Left lobe of liver (tissue), 2 donors: ENCODE results near the gene FKTN. TPM values are rescaled to one million over a fixed set of nuclear protein-coding genes. Genes with fewer than 3 reads are reported as not detected.

Experiments used
- ATAC-seq: fragments of 200-7000 bp; cut with Tn5 transposase; one replicate; pipeline ENCODE4 v1.9.1; 2020; ENCODE audit warnings: mild to moderate bottlenecking, moderate library complexity
- DNase-seq: peaks from one replicate; pipeline ENCODE4 v3.0.0-alpha.2; 2020; ENCODE audit warnings: low spot score
- total RNA-seq: library from RNA; stranded (reverse); gene quantifications from one replicate; pipeline ENCODE4 v1.2.1, GENCODE V29; 2021
- donor health status: DM: no; HTN: no; CAD: no; lungs with moderate emphysema.
- donor health status: DM: no; HTN: yes; CAD: no.

FKTN gene
- total RNA-seq, 1 donor from 2014 or later: 5.1 TPM

DNA sequence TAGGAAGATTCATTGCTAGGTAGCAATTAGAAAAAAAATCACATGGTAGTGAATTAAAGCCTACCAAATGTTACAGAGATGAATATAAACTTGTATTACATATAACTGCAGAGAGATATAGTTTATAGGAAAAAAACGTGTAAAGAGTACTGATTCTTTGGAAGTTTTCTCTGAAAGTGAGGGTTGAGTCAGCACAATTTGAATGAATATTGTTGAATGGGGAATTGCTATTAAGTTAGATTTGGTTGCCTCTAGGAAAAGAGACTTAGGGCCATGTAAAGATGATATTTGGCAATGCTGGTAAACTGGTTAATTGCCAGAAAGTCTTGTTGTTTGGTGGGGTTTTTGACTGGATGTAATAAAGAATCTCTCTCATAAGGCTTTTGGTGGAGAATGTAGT, 67.2 kb downstream of the FKTN start:
- no peak for DNase-seq
- no peak for ATAC-seq

DNA sequence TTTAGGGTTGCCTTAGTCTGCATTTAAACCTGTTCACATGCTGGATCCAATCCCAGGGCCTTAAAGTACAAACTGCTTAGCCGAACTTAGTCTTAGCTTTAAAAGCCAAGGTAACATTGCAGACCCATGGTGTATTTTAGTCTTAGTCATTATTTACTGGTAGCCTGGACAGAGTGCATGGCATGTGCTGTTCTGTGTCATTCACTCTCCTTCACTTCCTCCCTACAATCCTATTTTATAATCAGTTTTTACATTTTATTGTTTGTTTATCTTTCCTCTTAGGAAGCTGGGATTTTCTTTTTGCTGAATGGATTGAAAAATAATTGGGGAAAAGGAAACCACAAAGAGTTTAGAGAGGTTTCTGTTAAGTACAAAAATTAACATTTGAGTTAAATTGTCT, 74.9 kb downstream of the FKTN start:
- no peak for ATAC-seq

DNA sequence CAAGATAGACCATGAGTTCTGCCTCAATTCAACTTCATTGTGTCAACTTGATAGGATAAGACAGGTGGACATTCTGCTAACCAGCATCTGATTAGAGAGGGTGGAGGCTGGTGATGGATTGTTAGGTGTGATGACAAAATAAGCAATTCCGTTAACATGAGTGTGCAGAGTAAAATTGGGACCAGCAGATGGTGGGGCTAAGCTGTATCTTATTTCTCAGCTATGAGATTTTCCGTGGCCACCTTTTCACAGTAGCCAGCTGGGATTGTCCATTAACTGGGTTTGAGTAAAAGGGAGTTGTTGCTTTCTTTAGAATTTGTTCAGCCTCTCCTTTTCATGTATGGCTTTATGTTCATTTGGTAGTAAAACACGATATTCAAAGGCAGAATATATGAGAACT, 75.5 kb downstream of the FKTN start:
- ATAC-seq (no peak), DNase-seq (no peak)

More for the DNA sequence above, 74.9 kb downstream of the FKTN start:
- DNase-seq: no peak

DNA sequence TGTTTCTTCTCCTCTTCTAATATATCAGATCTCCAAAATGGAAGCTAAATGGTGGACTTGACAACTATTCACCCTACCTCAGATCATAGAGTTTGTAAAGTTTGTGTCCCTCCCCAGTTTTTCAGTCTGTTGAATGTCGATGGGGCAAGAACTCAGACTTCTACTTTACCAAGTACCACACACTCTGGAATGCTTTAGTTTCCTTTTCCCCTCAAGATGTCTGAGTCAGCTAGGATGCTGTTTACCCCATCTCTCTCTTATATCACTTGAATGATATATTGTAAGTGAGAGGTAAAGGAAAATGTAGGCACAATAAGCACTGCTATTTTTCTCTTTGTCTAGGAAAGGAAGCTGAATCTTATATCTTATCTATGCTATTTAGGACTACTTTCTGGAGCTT, 78.4 kb downstream of the FKTN start:
- DNase-seq (no peak), ATAC-seq (no peak)

DNA sequence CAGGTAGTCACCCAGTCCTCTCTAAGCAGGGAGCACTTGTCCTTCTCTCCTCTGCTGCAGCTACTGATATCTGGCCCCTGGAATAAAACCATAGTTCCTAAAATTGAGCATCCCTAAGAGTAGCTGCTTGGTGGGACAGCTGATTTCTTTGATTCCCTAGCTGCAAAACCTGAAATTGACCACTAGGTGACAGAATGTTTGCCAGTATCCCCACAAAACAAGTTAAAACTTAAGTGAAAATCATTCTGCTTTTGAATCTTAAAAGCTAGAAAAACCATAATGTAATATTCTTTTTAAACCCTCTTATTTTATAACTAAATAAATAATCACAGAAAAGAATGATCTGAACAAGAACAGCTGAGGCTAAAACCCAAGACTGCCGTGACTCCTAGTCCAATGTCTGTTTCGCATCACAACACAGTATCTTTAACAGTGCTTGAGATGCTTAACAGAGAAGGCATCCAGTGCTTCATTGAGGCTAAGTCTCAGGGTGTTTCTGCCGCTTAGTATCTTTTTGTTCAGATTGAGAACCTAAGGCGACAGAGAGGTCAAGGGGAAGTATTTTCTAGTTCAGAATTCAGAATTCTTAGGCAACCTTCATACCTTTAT, 80.0 kb downstream of the FKTN start:
- DNase-seq (no peak), ATAC-seq (peak; percentile 28)

DNA sequence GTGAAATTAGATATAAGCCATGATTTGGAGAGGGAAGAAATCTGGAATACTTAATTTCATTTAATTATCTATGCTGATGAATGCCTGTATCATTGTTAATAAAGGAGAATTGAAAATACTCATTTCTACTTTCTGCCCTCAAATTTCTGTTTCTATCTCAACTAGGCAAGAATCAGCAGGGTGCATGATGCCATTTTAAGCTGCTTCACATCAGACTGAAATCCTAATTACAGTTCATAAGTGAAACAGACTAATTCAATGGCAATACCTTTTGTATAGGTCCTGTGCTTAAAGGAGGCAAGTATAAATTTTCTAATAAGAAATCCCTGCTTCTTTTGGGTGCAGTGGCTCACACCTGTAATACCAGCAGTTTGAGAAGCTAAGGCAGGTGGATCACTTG, 82.0 kb downstream of the FKTN start:
- ATAC-seq (no peak), DNase-seq (no peak)

DNA sequence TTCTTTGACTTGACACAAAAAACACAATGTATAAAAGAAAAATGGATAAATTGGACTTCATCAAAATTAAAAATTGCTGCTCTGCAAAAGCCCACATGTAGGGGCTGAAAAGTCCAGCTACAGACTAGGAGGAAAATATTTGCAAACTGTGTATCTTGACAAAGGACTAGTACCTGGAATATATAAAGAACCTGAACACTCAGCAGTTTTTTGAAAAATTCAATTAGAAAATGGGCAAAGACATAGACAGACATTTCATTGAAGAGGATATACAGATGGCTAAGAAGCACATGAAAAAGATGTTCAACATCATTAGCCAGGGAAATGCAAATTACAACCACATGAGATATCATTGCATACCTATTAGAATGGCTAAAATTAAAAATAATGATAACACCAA, 85.9 kb downstream of the FKTN start:
- ATAC-seq (no peak), DNase-seq (no peak)

DNA sequence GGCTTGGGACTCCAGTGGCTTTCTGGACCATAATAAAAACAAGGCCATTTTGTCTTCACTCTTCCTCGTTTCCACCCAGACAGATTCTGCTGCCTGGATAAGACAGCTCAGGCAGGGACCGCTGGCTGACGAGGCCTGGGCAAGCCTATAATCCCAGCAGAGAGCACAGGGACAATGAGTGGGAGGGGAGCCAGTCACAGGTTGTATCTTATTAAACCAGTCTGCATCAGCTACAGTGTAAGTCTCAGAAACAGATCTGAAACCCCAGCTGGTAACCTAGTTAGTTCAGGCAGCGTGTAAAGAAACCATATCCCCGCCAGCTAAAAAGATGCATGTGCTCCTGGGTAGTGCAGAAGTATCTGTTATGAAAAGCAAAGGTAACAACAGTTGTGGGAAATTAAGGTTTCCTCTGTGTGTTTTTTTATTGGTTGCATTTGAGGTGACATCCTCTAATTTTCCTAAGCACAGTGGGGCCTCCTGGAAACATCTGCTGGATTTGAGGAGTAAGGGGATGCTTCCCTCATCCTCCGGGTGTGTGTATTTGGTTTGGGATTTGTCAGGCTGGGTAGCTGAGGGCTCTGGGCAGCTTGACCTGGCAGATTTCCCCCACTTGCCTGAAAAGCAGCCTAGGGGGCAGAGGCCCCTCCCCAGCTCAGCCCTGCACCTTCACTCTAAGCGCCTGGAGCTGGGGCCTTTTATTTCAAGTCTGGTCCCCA, 89.1 kb downstream of the FKTN start:
- no peak for ATAC-seq
- no peak for DNase-seq

DNA sequence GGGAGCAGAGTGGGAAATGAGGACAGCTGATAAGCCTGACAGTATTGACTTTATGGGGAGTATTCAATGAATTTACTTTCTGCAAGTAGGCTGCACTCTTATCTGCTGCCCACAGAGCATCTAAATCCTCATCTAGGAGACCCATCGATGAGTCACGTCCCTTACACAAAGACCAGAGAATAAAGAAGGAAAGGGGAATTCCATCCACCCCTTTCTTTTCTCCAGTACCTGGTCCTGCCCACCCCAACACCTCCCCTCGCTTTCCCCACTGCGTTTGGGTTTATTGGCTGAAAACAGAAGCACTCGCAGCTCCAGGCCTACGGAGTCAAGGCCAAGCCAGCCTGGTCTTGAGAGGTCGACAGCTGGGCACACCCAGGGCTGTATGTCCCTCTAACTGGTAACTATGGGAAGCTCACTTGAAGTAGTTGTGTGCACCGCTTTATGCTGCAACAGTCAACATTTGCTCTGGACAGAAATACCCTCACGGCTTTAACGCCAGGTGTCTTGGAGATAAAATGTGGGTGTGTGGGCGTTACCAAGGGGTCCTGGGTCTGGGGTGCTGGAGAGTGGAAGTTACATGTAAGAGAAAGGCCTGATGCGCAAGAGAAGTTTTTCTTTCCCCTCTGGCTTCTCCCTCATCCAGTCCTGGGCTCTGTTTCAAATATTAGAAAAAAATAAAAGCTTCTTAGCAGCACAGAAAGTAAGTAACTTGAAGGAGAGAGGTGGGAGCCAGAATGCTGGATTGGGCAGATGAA, 89.8 kb downstream of the FKTN start:
- no peak for ATAC-seq
- no peak for DNase-seq

DNA sequence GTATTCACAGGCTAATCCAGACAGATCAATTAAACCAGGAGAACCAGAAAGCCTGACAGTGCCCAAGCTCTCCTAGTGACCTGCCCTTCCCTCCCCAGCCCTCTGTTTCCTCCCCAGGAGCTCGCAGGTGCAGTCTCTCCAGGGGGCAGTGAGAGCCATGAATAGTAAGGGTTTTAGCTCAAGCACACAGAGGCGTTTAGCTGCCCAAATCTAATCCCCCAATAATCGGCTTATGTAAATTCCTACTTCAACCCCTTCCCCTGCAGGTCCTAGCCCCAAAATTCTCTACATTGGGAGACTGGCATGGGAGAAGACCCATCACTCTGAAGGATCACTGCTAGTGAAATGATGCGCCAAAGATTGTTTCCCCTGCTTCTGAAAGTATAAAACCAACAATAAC, 93.9 kb downstream of the FKTN start:
- ATAC-seq: no peak
- DNase-seq: no peak

DNA sequence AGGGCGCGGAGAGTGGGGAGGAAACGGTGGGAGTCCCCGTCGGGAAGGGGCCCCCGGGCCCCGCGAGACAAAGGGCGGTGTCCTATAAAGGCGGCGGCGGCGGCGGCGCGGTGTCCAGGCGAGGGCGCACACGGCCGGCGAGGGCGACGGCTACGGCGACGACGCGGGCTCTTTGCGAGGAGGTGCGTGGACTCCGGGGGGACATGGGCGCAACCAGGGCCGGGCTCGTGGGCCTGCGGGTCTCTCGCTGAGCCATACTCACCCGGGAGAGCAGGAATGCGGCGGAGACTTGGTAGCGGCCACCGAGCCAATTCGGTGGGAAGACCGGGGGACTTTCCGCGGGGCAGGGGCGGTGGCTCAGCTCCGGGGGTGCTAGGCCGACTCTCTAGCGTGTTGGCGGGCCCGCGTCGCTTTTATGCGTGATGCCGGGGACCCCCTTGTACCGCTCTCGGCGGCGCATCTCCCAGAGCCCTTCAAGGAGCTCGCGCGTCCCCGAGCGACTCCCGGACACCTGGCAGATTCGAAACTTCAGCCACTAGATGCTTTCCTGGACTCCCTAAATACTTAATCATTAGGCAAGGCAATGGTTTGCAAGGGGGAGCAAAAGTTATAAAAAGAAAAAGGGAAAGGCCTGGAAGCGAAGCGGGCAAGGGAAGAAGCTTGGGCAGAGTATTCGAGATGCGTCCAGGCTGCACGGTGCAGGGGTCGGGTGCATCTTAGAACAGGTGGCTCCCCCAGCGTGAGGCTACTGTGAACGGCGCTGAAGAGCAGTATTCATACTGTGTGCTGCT, 98.4 kb downstream of the FKTN start:
- DNase-seq (no peak), ATAC-seq (peak; percentile 95)

DNA sequence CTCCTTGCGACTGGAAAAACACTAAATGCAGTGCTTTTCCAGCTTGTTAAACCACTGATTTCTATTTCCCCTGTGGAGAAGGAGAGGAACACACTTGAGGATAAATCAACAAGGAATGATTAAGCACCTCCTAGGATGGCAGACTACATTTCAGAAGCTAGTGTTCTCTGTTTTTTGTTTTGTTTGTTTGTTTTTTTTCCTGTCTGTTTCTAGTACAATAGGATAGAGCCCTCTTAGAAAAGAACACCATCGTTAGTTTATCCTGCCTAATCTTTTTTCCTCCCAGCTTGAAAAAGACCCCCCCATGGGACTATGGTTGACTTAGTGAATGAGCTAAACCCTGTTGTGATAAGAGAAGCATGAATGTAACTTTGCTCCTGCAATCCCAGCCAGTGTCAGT, 100.4 kb downstream of the FKTN start:
- no peak for DNase-seq
- ATAC-seq: no peak

DNA sequence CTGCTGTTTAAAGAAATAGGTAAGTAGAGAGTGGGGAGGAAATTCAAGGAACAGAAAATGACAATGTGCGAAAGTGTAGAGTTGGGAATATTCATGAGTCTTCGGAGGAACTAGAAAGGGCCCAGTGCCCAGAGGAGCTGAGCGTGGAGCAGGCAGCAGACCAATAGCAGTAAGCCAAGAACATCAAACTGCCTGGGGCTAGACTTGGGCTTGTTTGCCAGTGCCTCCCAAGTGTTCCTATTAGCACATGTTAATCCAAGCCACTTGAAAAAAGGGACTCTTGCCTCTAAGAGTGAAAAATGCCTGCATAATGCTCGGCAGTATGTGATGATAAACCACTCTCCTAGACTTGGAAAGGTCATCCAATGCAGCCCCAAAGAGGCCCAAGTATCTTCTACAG, 103.1 kb downstream of the FKTN start:
- DNase-seq (no peak), ATAC-seq (no peak)

DNA sequence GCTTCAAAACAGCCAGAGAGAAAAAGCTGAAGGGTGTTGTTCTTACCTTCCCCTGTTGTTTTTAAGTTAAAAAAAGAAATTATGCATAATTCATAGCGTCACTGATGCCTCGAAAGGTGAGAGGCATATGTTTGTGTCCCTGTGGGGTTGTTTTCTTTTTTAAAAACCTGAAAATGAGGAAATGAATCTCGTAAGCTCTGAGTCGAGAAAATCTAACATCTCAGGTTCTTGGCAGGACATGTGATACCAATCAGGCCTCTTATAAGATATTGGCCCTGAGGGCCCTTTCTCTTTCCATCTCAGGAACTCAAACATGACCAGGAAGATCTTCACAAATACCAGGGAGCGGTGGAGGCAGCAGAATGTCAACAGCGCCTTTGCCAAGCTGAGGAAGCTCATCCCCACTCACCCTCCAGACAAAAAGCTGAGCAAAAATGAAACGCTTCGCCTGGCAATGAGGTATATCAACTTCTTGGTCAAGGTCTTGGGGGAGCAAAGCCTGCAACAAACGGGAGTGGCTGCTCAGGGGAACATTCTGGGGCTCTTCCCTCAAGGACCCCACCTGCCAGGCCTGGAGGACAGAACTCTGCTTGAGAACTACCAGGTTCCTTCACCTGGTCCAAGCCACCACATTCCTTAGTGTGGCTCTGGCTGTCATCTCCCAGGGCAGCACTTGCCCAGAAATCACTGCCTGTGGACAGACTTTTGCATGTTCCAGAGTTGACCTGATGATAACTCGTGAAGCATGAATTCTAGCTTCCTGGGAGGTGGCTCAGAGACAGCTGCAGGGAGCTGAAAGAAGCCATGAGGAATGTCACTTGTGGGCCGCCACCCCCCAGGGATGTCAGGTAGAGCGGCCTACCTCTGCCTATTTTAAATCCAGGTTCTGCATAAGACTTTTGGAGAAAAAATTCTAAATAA, 104.5 kb downstream of the FKTN start, which contains the start of gene TAL2:
TSS of gene TAL2 (plus strand) at position 274 of the 921 bp plus-strand sequence. CDS start at position 314, 40 bp downstream.
- DNase-seq (no peak), ATAC-seq (no peak)

DNA sequence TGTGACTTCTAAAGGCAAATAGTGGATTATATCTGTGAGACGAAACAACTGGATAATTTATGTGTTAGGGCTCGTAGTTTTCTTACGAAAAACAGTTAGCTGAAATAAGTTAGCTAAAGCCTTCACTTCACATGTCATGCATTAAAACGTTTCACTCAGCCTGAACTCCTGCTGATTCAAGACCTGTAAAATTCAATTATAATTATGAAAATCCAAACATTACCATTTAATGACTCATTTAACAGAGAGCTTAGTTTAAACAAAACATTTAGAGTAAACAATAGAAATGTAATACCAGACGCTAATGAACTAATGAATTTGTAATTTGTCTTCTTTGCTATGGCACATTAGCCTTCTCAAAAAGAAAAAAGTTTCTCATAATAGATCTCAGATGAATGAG, 106.0 kb downstream of the FKTN start:
- ATAC-seq (no peak), DNase-seq (no peak)

DNA sequence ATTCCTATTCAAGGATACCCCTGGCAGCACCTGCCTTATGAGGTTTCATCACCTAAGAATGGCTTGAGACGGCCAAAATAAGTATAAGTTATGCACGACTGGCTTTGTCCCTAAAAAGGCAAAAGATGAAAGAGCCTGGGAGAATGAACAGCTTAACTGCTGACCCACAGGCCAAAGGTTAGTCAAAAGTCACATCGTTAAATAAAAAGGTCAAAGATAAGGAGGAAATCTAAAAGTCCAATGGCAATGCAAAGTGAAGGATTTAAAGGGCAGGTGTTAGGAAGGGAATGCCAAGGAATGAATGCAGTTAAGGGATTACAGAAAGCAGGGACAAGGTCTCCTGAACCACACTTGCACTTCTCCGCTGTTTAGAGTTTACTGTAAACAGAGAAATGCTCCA, 109.9 kb downstream of the FKTN start:
- ATAC-seq (peak; percentile 22), DNase-seq (no peak)

DNA sequence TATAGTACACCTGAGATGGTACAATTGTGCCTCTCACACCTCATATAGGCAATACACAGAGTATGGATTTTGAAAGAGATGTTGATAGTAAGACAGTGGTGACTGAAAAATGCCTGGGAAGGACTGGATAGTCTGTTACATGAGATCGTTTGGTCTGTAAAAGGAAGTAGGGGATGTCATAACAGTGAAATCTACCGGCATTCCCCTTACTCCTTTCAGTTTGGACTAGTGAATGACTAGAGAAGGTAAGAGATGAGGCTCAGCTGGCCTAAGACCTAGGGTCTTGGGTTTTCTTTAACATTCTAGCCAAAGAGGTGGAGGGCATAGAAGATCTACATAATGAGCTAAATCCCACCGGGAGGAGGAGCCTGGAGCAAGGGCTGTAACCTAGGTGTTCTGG, 112.4 kb downstream of the FKTN start:
- ATAC-seq (no peak), DNase-seq (no peak)

DNA sequence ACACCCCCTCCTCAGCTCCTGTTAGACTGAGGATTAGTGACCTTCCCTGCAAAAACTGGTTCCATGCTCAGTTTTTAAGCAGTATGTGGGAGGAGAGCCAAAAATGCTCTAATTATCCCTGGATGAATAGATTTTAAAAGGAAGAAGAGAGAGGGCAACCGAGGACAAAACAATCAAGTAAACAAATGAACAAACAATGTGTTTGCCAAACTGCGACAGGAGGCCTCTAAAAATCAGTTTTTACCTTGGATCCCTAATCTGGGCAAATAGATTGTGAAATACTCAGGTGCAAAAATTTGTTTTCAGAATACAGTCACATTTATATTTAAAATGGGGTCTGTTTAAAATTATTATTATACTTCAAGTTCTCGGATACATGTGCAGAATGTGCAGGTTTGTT, 112.8 kb downstream of the FKTN start:
- DNase-seq (no peak), ATAC-seq (no peak)

DNA sequence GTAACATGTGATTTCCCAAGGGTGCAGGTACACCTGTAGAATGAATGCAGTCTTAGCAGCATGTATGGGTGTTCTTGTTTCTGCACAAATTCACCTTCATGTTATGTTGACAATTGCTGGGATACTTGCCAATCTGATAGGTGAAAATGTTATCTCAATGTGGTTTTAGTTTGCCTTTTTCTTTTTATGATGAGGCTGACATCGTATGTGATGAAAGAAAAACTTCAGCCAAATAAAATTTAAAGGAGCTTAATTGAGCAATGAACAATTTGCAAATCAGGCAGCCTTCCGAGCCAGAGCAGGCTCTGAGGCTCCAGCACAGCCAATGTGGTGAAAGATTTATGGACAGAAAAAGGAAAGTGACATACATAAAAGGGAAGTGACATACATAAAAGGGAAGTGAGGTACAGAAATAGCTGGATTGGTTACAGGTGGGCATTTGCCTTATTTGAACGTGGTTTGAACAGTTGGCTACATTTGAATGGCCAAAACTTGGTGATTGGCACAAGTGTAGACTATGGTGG, 114.8 kb downstream of the FKTN start:
- ATAC-seq: no peak

DNA sequence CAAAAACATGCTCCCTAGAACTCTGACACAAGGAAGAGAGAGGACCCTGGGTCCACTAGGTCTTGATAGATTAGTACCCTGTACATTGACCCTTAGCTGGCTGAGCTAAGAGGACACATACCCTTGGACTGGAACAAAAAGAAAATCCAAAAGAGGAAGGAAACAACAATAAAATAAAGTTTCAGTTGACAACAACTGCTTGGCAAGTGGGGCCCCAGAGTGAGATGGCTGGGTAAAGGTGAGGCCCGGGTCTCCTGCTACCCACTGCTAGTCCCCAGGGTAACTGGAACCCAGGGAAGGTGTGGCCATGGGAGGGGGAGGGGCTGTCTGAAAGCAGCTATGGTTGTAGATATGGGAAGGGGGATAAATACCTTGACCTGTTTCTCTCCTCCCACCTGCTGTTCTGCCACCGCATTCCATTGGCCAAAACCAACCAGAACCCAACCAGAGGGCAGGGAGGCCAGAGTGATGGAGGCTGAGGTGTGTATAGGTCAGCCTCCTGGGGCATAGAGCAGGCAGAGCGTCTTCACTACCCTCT, 116.0 kb downstream of the FKTN start:
- ATAC-seq (no peak), DNase-seq (no peak)

More for the DNA sequence above, 114.8 kb downstream of the FKTN start:
- DNase-seq: no peak
